HepG2 (cell line): ENCODE results near the gene MAN2A1. TPM values are rescaled to one million over a fixed set of nuclear protein-coding genes. Genes with fewer than 3 reads are reported as not detected.
A peak's percentile ranks its signal among the peaks of the same experiment; 100 is the strongest.

Experiments
- ARID3A ChIP-seq: IDR thresholded peaks from 2 replicates; pipeline ENCODE4 v1.6.1; 2012; ENCODE audit warnings: low read depth, low read length, improper control_type of control experiment
- ARNT2 ChIP-seq: sonication (generic); formaldehyde crosslinking; IDR thresholded peaks from 2 replicates; pipeline ENCODE4 v1.8.0; 2022; ENCODE audit warnings: mild to moderate bottlenecking, low read depth, missing genetic modification reagents, moderate library complexity
- CEBPG ChIP-seq: IDR thresholded peaks from 2 replicates; pipeline ENCODE4 v1.6.1; 2016
- FOXA1 ChIP-seq, 2 experiments: fragments of 450-650 bp in 1 of 2; sonication (generic) in 1 of 2; formaldehyde crosslinking in 1 of 2; IDR thresholded peaks; 2 replicates each; pipeline versions ENCODE4 v1.4.0 to v1.6.1; 2016 to 2020; ENCODE audit warnings: missing genetic modification reagents in 1 of 2
- KDM5A ChIP-seq: fragments of 200-600 bp; sonication (generic); IDR thresholded peaks from 2 replicates; pipeline ENCODE4 v1.7.0; 2018; ENCODE audit warnings: antibody characterized with exemption, mild to moderate bottlenecking, low read length, borderline replicate concordance
- MBNL3 ChIP-seq: fragments of 250-450 bp; sonication (Bioruptor Pico); conservative IDR thresholded peaks from 2 replicates; pipeline ENCODE4 v1.8.0; 2022; ENCODE audit warnings: mild to moderate bottlenecking, inconsistent platforms
- NFKBIZ ChIP-seq: IDR thresholded peaks from 2 replicates; pipeline ENCODE4 v1.6.1; 2018; ENCODE audit warnings: missing genetic modification reagents, missing compliant biosample characterization
- POGK ChIP-seq: sonication (generic); formaldehyde crosslinking; conservative IDR thresholded peaks from 2 replicates; pipeline ENCODE4 v1.8.0; 2022; ENCODE audit warnings: mild to moderate bottlenecking, moderate library complexity, missing genetic modification reagents
- POLR2G ChIP-seq: fragments of 200-400 bp; formaldehyde crosslinking; IDR thresholded peaks from 2 replicates; pipeline ENCODE4 v1.6.1; 2018; ENCODE audit warnings: mild to moderate bottlenecking, low read depth, low read length, moderate library complexity
- USF2 ChIP-seq, 2 experiments: sonication (generic) in 1 of 2; formaldehyde crosslinking in 1 of 2; IDR thresholded peaks; 2 replicates each; pipeline versions ENCODE4 v1.5.1 to v1.6.1; 2011 to 2020; ENCODE audit warnings: borderline replicate concordance in 1 of 2, low read depth in 1 of 2, low read length in 1 of 2, mild to moderate bottlenecking in 1 of 2, missing genetic modification reagents in 1 of 2, moderate library complexity in 1 of 2
- ZEB1 ChIP-seq: IDR thresholded peaks from 2 replicates; pipeline ENCODE4 v1.6.1; 2012; ENCODE audit warnings: mild to moderate bottlenecking, low read depth, inconsistent platforms; ENCODE audit not compliant: insufficient replicate concordance
- ZGPAT ChIP-seq: IDR thresholded peaks from 2 replicates; pipeline ENCODE4 v1.6.1; 2016; ENCODE audit warnings: mild to moderate bottlenecking
- ZIK1 ChIP-seq: sonication (generic); formaldehyde crosslinking; IDR thresholded peaks from 2 replicates; pipeline ENCODE4 v1.5.0; 2020; ENCODE audit warnings: mild to moderate bottlenecking, low read depth, missing genetic modification reagents, borderline replicate concordance
- ZNF235 ChIP-seq: sonication (generic); formaldehyde crosslinking; IDR thresholded peaks from 2 replicates; pipeline ENCODE4 v1.8.1; 2023; ENCODE audit warnings: mild to moderate bottlenecking, missing genetic modification reagents, borderline replicate concordance
- ZNF652 ChIP-seq: IDR thresholded peaks from 2 replicates; pipeline ENCODE4 v1.6.1; 2016; ENCODE audit warnings: low read depth, borderline replicate concordance
- ZNF704 ChIP-seq: sonication (generic); formaldehyde crosslinking; IDR thresholded peaks from 2 replicates; pipeline ENCODE4 v1.8.1; 2023; ENCODE audit warnings: mild to moderate bottlenecking, inconsistent platforms, moderate library complexity, missing genetic modification reagents, borderline replicate concordance
- polyA plus RNA-seq, 8 experiments: library from polyadenylated mRNA; depleted of rRNA in 3 of 8; stranded (reverse) in 7 of 8; unstranded in 1 of 8; fragments of >200 nt; fragmentation: Illumina TruSeq in 4 of 8; extraction: Trizol in 4 of 8; gene quantifications; 2 replicates each; pipeline versions ENCODE4 v1.2.1 to v1.2.3, GENCODE V29; 2011 to 2016; ENCODE audit warnings: low read depth in 4 of 8, missing spikeins in 1 of 8, mixed read lengths in 1 of 8; ENCODE audit not compliant: insufficient read depth in 1 of 8
- total RNA-seq, 5 experiments: library from RNA; depleted of rRNA; stranded (reverse); fragments of >200 nt; fragmentation: Illumina TruSeq; extraction: Trizol; gene quantifications; 2 replicates each; pipeline ENCODE4 v1.2.3, GENCODE V29; 2016; ENCODE audit warnings: low read depth in 1 of 5

Gene MAN2A1
- total and polyA plus RNA-seq, 2 of the 13 experiments (the other 11 are each of a cell fraction or from before 2014, with no cell fraction given): 56.2 to 80.5 TPM

- peak; percentile 73 for TF ChIP-seq POGK (CRISPR knock-in tag)
- peak; percentile 3; the same call in 1 of the 2 replicates for TF ChIP-seq ZGPAT (CRISPR knock-in tag)
- no peak for TF ChIP-seq ZNF235 (CRISPR knock-in tag)
- no peak for TF ChIP-seq NFKBIZ (CRISPR knock-in tag)
- 0 out of 2 replicates have a peak, but pooled peaks have one; percentile 2 for TF ChIP-seq FOXA1 (IDR thresholded peaks at IDR 0.05)
- no peak for TF ChIP-seq FOXA1 (CRISPR knock-in tag; IDR thresholded peaks at IDR 0.05)
- TF ChIP-seq ARID3A: peak; percentile 7
- TF ChIP-seq ZEB1: no peak
- no peak for TF ChIP-seq ZNF704 (CRISPR knock-in tag)
- TF ChIP-seq POLR2G: no peak
- TF ChIP-seq ZIK1 (CRISPR knock-in tag): no peak
- peak; percentile 8; the same call in 1 of the 2 replicates for TF ChIP-seq ARNT2 (CRISPR knock-in tag)
- no peak for TF ChIP-seq CEBPG (CRISPR knock-in tag)
- no peak; the same call in 1 of the 2 replicates for TF ChIP-seq ZNF652
- TF ChIP-seq USF2 (IDR thresholded peaks at IDR 0.05; ENCODE audit: low read depth, low read length): no peak
- TF ChIP-seq USF2 (CRISPR knock-in tag; IDR thresholded peaks at IDR 0.05; ENCODE audit: borderline replicate concordance): no peak
- no peak for TF ChIP-seq MBNL3 (CRISPR knock-in tag)
- TF ChIP-seq KDM5A: peak; percentile 26; the same call in 1 of the 2 replicates
Measured at GRCh38 chr5:109901628-109901981, 211.9 kb downstream of the MAN2A1 start (continued).
